CD4-positive, alpha-beta memory T cell (primary cell): ENCODE data around the gene FNIP1. TPM values are rescaled to one million over a fixed set of nuclear protein-coding genes. Genes with fewer than 3 reads are reported as not detected.

Experiments
- CTCF ChIA-PET: fragments of 350-600 bp; sonication (Branson Sonifier 250); formaldehyde crosslinking; loops from one replicate; lab custom pipeline; 2021; ENCODE audit warnings: inconsistent platforms; ENCODE audit not compliant: partially characterized antibody; lab: Charles Lee
- POLR2A ChIA-PET: fragments of 350-600 bp; sonication (Branson Sonifier 250); formaldehyde crosslinking; loops from one replicate; lab custom pipeline; 2021; ENCODE audit not compliant: partially characterized antibody; lab: Charles Lee
- DNase-seq, 5 donors: peaks; one replicate each; pipeline versions ENCODE4 v3.0.0 to v3.0.0-alpha.2; 2020 to 2022; ENCODE audit warnings: mixed read lengths in 1 of 5
- H3K27ac ChIP-seq: one replicate; pipeline ENCODE4 v1.7.0; 2013; ENCODE audit warnings: low read depth, low read length
- H3K27me3 ChIP-seq: 2 replicates; pipeline ENCODE4 v1.7.0; 2013; ENCODE audit warnings: mild to moderate bottlenecking, low read length, moderate library complexity; ENCODE audit not compliant: insufficient read depth
- H3K36me3 ChIP-seq: 2 replicates; pipeline ENCODE4 v1.7.0; 2013; ENCODE audit warnings: mild to moderate bottlenecking, low read length, moderate library complexity; ENCODE audit not compliant: insufficient read depth
- H3K4me1 ChIP-seq: 2 replicates; pipeline ENCODE4 v1.7.0; 2013; ENCODE audit warnings: mild to moderate bottlenecking, low read length, moderate library complexity; ENCODE audit not compliant: insufficient read depth
- H3K4me3 ChIP-seq, 2 donors: one replicate each; pipeline ENCODE4 v1.7.0; 2013; ENCODE audit warnings: low read length in 2 of 2, mild to moderate bottlenecking in 1 of 2
- H3K9me3 ChIP-seq, 2 donors: one replicate each; pipeline ENCODE4 v1.7.0; 2013; ENCODE audit warnings: low read length in 2 of 2, control low read depth in 1 of 2; ENCODE audit not compliant: control insufficient read depth in 1 of 2
- H3K27ac Mint-ChIP-seq, 7 donors: one replicate each; pipeline ENCODE4 v1.8.0; 2020 to 2021; ENCODE audit warnings: mixed read lengths in 7 of 7, mild to moderate bottlenecking in 6 of 7, inconsistent platforms in 3 of 7, moderate library complexity in 3 of 7
- H3K27me3 Mint-ChIP-seq, 2 donors: one replicate each; pipeline ENCODE4 v1.8.0; 2020 to 2021; ENCODE audit warnings: mixed read lengths in 2 of 2
- H3K36me3 Mint-ChIP-seq, 2 donors: one replicate each; pipeline ENCODE4 v1.8.0; 2020 to 2021; ENCODE audit warnings: mixed read lengths in 2 of 2, inconsistent platforms in 1 of 2, mild to moderate bottlenecking in 1 of 2
- H3K4me1 Mint-ChIP-seq, 4 donors: one replicate each; pipeline ENCODE4 v1.8.0; 2020 to 2021; ENCODE audit warnings: mixed read lengths in 4 of 4, mild to moderate bottlenecking in 1 of 4
- H3K4me3 Mint-ChIP-seq, 8 donors: one replicate each; pipeline ENCODE4 v1.8.0; 2020 to 2021; ENCODE audit warnings: mixed read lengths in 8 of 8, mild to moderate bottlenecking in 7 of 8, moderate library complexity in 6 of 8, inconsistent platforms in 3 of 8
- H3K9me3 Mint-ChIP-seq, 8 donors: one replicate each; pipeline ENCODE4 v1.8.0; 2020 to 2021; ENCODE audit warnings: mixed read lengths in 8 of 8, mild to moderate bottlenecking in 5 of 8, inconsistent platforms in 3 of 8, moderate library complexity in 1 of 8
- intact Hi-C: fragments of 100-400 bp; cut with micrococcal nuclease; formaldehyde crosslinking; loops from one replicate; pipeline ENCODE4 v1.15.1; 2023
- polyA plus RNA-seq, 2 donors: library from polyadenylated mRNA; unstranded; fragments of 300-500 nt; fragmentation: Illumina TruSeq; gene quantifications; one replicate each; pipeline ENCODE4 v1.2.3, GENCODE V29; 2021
- total RNA-seq, 2 experiments: library from RNA; stranded (reverse); gene quantifications; one replicate each; pipeline ENCODE4 v1.2.3, GENCODE V29; 2021

FNIP1 gene
- total and polyA plus RNA-seq, 4 experiments from 2014 or later, result 8.2 to 35.9 (median 23.3) TPM

DNA sequence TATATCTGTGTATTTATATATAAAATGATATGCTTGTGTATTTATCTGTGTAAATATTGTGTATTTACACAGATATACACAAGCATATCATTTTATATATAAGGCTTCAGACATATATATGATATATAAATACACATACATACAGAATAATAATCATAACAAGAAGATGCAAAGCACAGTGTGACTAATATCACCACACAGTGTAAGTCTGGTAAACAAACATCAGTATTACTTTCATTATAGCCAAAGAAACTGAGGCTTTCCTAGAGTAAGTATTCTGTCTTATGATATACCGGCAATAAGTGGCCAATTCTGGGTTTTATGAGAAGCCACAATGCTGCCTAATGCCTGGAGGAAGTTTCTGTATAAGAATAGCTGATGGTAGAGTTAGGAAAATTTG lies 131.9 kb downstream of the FNIP1 start:
- peaks cover 57 to 60% of the 10 kb centered on the region in 2 donors for H3K36me3 Mint-ChIP-seq
- no peak overlapping the region for H3K4me3 Mint-ChIP-seq
- Histone ChIP-seq H3K9me3 (no peaks in the 10 kb centered on the region), H3K4me1 (no peaks in the 10 kb centered on the region), H3K27ac (no peak overlapping the region), H3K36me3 (peaks cover 5% of the 10 kb centered on the region), H3K27me3 (no peaks in the 10 kb centered on the region), H3K4me3 (no peak overlapping the region)
- POLR2A ChIA-PET, result interaction anchor here (1.8 kb wide), 1 partner anchor 29 kb away, joined by 5 read pairs; the partner anchor contains the start of gene RAPGEF6
- H3K4me1 Mint-ChIP-seq, result no peaks in the 10 kb centered on the region
- H3K9me3 Mint-ChIP-seq, result peaks cover 0 to 22% (median 11%) of the 10 kb centered on the region in 8 donors
- intact Hi-C loops, result no loop called here
- no peak for DNase-seq
- no peaks in the 10 kb centered on the region for H3K27me3 Mint-ChIP-seq
- CTCF ChIA-PET, result interaction anchor here (0.9 to 2.5 kb wide), 2 partner anchors 29 to 342 kb away, joined by 3 to 9 read pairs; no protein-coding TSS in a partner anchor
- H3K27ac Mint-ChIP-seq, result no peak overlapping the region

GRCh38 chr5:131661933-131662332 lies 134.9 kb downstream of the FNIP1 start:
- Histone ChIP-seq H3K4me3 (no peak overlapping the region), H3K27me3 (no peaks in the 10 kb centered on the region), H3K9me3 (no peaks in the 10 kb centered on the region), H3K4me1 (no peaks in the 10 kb centered on the region), H3K36me3 (peaks cover 7% of the 10 kb centered on the region), H3K27ac (no peak overlapping the region)
- POLR2A ChIA-PET, result interaction anchor here (0.6 kb wide), 1 partner anchor 449 kb away, joined by 3 read pairs; no protein-coding TSS in a partner anchor
- H3K36me3 Mint-ChIP-seq, result peaks cover 55 to 62% of the 10 kb centered on the region in 2 donors
- peaks cover 0 to 8% (median 0%) of the 10 kb centered on the region in 4 donors for H3K4me1 Mint-ChIP-seq
- H3K27ac Mint-ChIP-seq, result no peak overlapping the region
- H3K9me3 Mint-ChIP-seq, result peaks cover 0 to 26% (median 12%) of the 10 kb centered on the region in 8 donors
- DNase-seq, result no peak
- H3K4me3 Mint-ChIP-seq, result no peak overlapping the region
- intact Hi-C loops, result no loop called here
- no peaks in the 10 kb centered on the region for H3K27me3 Mint-ChIP-seq
- CTCF ChIA-PET, result no interaction called here

DNA sequence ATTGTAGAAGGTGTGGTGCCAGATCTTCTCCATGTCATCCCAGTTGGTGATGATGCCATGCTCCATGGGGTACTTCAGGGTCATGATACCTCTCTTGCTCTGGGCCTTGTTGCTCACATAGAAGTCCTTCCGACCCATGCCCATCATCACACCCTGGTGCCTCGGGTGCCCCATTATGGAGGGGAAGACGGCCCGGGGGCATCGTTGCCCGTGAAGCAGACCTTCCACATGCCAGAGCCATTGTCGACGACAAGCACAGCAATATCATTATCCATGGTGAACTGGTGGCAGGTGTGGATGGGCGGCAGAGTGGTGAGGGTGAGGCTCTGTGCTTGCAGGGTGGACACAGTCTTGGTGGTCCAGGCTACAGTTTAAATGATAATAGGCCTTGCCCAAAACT lies 137.0 kb downstream of the FNIP1 start:
- no peaks in the 10 kb centered on the region for H3K9me3 ChIP-seq
- ChIA-PET CTCF (interaction anchor here (1.2 kb wide), 1 partner anchor 21 kb away, joined by 3 read pairs; no protein-coding TSS in a partner anchor), POLR2A (no interaction called here)
- Mint-ChIP-seq H3K4me3 (no peak overlapping the region), H3K36me3 (peaks cover 58 to 64% of the 10 kb centered on the region in 2 donors), H3K27me3 (no peaks in the 10 kb centered on the region), H3K9me3 (peaks cover 0 to 26% (median 12%) of the 10 kb centered on the region in 8 donors), H3K27ac (peak overlapping the region in 1 of 7 donors; percentile 5), H3K4me1 (peaks cover 0 to 8% (median 0%) of the 10 kb centered on the region in 4 donors)
- H3K4me1 ChIP-seq, result no peaks in the 10 kb centered on the region
- no peak overlapping the region for H3K4me3 ChIP-seq
- H3K36me3 ChIP-seq, result peaks cover 7% of the 10 kb centered on the region
- DNase-seq, result no peak
- H3K27ac ChIP-seq, result no peak overlapping the region
- no peaks in the 10 kb centered on the region for H3K27me3 ChIP-seq
- intact Hi-C loops, result no loop called here

GRCh38 chr5:131659290-131659689 lies 137.5 kb downstream of the FNIP1 start:
- CTCF ChIA-PET, result interaction anchor here (1.2 kb wide), 1 partner anchor 20 kb away, joined by 3 read pairs; no protein-coding TSS in a partner anchor
- no peak overlapping the region for H3K4me3 ChIP-seq
- POLR2A ChIA-PET, result no interaction called here
- Mint-ChIP-seq H3K36me3 (peaks cover 60 to 68% of the 10 kb centered on the region in 2 donors), H3K27ac (no peak overlapping the region), H3K9me3 (peaks cover 0 to 26% (median 12%) of the 10 kb centered on the region in 8 donors), H3K4me1 (peaks cover 0 to 10% (median 2%) of the 10 kb centered on the region in 4 donors), H3K27me3 (no peaks in the 10 kb centered on the region), H3K4me3 (peak overlapping the region in 1 of 8 donors; percentile 1)
- no peaks in the 10 kb centered on the region for H3K27me3 ChIP-seq
- H3K27ac ChIP-seq, result no peak overlapping the region
- no peaks in the 10 kb centered on the region for H3K9me3 ChIP-seq
- intact Hi-C loops, result no loop called here
- DNase-seq, result no peak
- no peaks in the 10 kb centered on the region for H3K4me1 ChIP-seq
- peaks cover 7% of the 10 kb centered on the region for H3K36me3 ChIP-seq

GRCh38 chr5:131654776-131655175 lies 142.0 kb downstream of the FNIP1 start:
- Histone ChIP-seq H3K27ac (no peak overlapping the region), H3K27me3 (no peaks in the 10 kb centered on the region), H3K4me3 (no peak overlapping the region), H3K4me1 (no peaks in the 10 kb centered on the region), H3K36me3 (peaks cover 16% of the 10 kb centered on the region), H3K9me3 (no peaks in the 10 kb centered on the region)
- Mint-ChIP-seq H3K27ac (no peak overlapping the region), H3K4me1 (peaks cover 0 to 10% (median 2%) of the 10 kb centered on the region in 4 donors), H3K27me3 (no peaks in the 10 kb centered on the region), H3K36me3 (peaks cover 52 to 67% of the 10 kb centered on the region in 2 donors), H3K4me3 (no peak overlapping the region), H3K9me3 (peaks cover 0 to 6% (median 0%) of the 10 kb centered on the region in 8 donors)
- intact Hi-C loops, result no loop called here
- no peak for DNase-seq
- ChIA-PET POLR2A (interaction anchor here (0.8 to 1.4 kb wide), 3 partner anchors 19 to 66 kb away, joined by 3 to 7 read pairs (median 4); no protein-coding TSS in a partner anchor), CTCF (interaction anchor here (1.2 to 1.5 kb wide), 2 partner anchors 65 to 353 kb away, joined by 5 to 6 read pairs; no protein-coding TSS in a partner anchor)

DNA sequence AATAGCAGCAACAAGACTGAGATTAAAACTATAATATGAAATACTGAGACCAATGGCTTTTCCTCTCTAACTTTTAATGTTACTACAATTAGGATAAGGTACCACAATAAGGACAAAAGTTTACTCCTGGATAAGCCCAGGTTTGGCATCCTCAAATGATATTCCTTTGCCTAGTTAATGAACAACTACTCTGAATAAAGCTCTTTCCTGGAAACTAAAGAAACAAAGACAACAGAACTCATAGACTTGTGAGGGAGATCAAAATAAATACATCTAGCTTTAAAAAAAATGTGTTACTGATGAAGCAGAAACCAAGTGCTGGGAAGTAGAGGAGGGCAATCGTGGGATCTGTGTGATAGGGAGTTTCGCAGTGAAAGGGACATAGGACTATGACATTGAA lies 142.5 kb downstream of the FNIP1 start:
- ChIA-PET POLR2A (interaction anchor here (0.8 to 0.9 kb wide), 2 partner anchors 18 to 65 kb away, joined by 3 to 4 read pairs; no protein-coding TSS in a partner anchor), CTCF (interaction anchor here (0.6 to 1.5 kb wide), 2 partner anchors 65 to 139 kb away, joined by 3 to 5 read pairs; no protein-coding TSS in a partner anchor)
- Histone ChIP-seq H3K36me3 (peaks cover 17% of the 10 kb centered on the region), H3K4me1 (no peaks in the 10 kb centered on the region), H3K9me3 (no peaks in the 10 kb centered on the region), H3K4me3 (no peak overlapping the region), H3K27me3 (no peaks in the 10 kb centered on the region), H3K27ac (no peak overlapping the region)
- H3K36me3 Mint-ChIP-seq, result peaks cover 51 to 65% of the 10 kb centered on the region in 2 donors
- H3K4me3 Mint-ChIP-seq, result no peak overlapping the region
- intact Hi-C loops, result no loop called here
- H3K4me1 Mint-ChIP-seq, result peaks cover 0 to 8% (median 2%) of the 10 kb centered on the region in 4 donors
- DNase-seq, result no peak
- no peaks in the 10 kb centered on the region for H3K27me3 Mint-ChIP-seq
- H3K27ac Mint-ChIP-seq, result no peak overlapping the region
- H3K9me3 Mint-ChIP-seq, result peaks cover 0 to 5% (median 0%) of the 10 kb centered on the region in 8 donors

GRCh38 chr5:131649161-131649560 lies 147.7 kb downstream of the FNIP1 start:
- DNase-seq, result no peak
- H3K9me3 Mint-ChIP-seq, result no peaks in the 10 kb centered on the region
- Histone ChIP-seq H3K4me3 (no peak overlapping the region), H3K27me3 (no peaks in the 10 kb centered on the region), H3K9me3 (no peaks in the 10 kb centered on the region), H3K27ac (no peak overlapping the region), H3K36me3 (peaks cover 24% of the 10 kb centered on the region), H3K4me1 (no peaks in the 10 kb centered on the region)
- no peak overlapping the region for H3K27ac Mint-ChIP-seq
- POLR2A ChIA-PET, result interaction anchor here (1.4 kb wide), 1 partner anchor 13 kb away, joined by 4 read pairs; no protein-coding TSS in a partner anchor
- peaks cover 55 to 59% of the 10 kb centered on the region in 2 donors for H3K36me3 Mint-ChIP-seq
- intact Hi-C loops, result no loop called here
- CTCF ChIA-PET, result no interaction called here
- peaks cover 0 to 4% (median 0%) of the 10 kb centered on the region in 4 donors for H3K4me1 Mint-ChIP-seq
- no peak overlapping the region for H3K4me3 Mint-ChIP-seq
- no peaks in the 10 kb centered on the region for H3K27me3 Mint-ChIP-seq
